ENCODE results near the gene WDR70. TPM values are rescaled to one million over a fixed set of nuclear protein-coding genes. Genes with fewer than 3 reads are reported as not detected.

The WDR70 gene
- total and polyA plus RNA-seq, 2 donors (not counting 3 experiments of a cell fraction or from before 2014, with no cell fraction given) = 6.7 to 37.3 TPM

DNA sequence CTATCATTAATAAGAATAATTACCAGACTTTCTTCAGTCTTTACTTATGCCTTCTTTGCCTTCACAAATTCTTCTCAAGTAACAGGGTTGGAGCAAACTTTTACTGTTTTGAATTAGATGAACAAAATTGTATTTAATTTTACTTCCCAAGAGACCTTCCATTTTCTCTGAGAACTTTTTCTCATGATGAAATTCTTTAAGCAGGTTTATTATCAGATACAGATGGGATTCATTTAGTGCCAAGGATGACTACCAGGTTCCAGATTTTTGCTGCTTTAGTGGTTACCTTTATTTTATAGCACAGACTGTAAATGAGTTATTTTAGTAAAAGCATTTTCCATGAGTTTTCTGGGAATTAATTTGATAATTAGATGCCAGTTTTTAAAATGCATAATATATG is 335.6 kb downstream of the WDR70 start:
- Histone ChIP-seq H3K36me3 (ENCODE audit: control insufficient read depth in 2 of 2, extremely low read depth in 1 of 2, insufficient read depth in 2 of 2, low read length in 2 of 2) (no peaks in the 10 kb centered on the region), H3K4me2 (ENCODE audit: insufficient read depth, low read length) (no peak overlapping the region), H3K9me3 (replicated peaks; ENCODE audit: control insufficient read depth, insufficient read depth, low read length) (no peaks in the 10 kb centered on the region), H3K27ac (ENCODE audit: insufficient read depth, low read depth, low read length) (no peak overlapping the region), H3K4me3 (replicated peaks in 1 of 3; ENCODE audit: insufficient read depth in 1 of 3, low read depth in 1 of 3, low read length in 3 of 3) (no peak overlapping the region), H3K9ac (replicated peaks; ENCODE audit: extremely low read depth, insufficient read depth, low read length) (no peak overlapping the region), H4K20me1 (replicated peaks; ENCODE audit: control insufficient read depth, extremely low read depth, insufficient read depth, low read length) (no peaks in the 10 kb centered on the region), H3K79me2 (ENCODE audit: control insufficient read depth, insufficient read depth, low read length) (no peaks in the 10 kb centered on the region), H3K4me1 (ENCODE audit: control insufficient read depth, extremely low read depth, insufficient read depth, low read length) (peaks cover 19% of the 10 kb centered on the region), H3K27me3 (ENCODE audit: control insufficient read depth in 2 of 2, insufficient read depth in 2 of 2, low read length in 2 of 2) (no peaks in the 10 kb centered on the region), H3K9me1 (replicated peaks; ENCODE audit: control insufficient read depth, extremely low read depth, insufficient read depth, low read length) (no peaks in the 10 kb centered on the region), H2AFZ (ENCODE audit: low read depth, low read length) (no peak overlapping the region)
- CTCF ChIA-PET = no interaction called here
- DNase-seq (ENCODE audit: low read depth, low spot score) (no peak), FAIRE-seq (no peak)
- dilution Hi-C loops (cut with MboI; ENCODE audit: extremely low pct_ligation_motif_present, low sequenced_read_pairs) (no loop called here), intact Hi-C loops (cut with micrococcal nuclease) (loop anchor here (5.0 to 10.0 kb wide), 3 partner anchors 47 to 840 kb away; partner anchors contain the start of gene NIPBL)
- POLR2A ChIA-PET = no interaction called here
- no TSS peak for BruUV-seq (replicated peaks)
- TF ChIP-seq, protein P1, sequence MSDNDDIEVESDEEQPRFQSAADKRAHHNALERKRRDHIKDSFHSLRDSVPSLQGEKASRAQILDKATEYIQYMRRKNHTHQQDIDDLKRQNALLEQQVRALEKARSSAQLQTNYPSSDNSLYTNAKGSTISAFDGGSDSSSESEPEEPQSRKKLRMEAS (IDR thresholded peaks at IDR 0.05; ENCODE audit: insufficient read depth, insufficient read length) = no peak
- TF ChIP-seq, protein P2, sequence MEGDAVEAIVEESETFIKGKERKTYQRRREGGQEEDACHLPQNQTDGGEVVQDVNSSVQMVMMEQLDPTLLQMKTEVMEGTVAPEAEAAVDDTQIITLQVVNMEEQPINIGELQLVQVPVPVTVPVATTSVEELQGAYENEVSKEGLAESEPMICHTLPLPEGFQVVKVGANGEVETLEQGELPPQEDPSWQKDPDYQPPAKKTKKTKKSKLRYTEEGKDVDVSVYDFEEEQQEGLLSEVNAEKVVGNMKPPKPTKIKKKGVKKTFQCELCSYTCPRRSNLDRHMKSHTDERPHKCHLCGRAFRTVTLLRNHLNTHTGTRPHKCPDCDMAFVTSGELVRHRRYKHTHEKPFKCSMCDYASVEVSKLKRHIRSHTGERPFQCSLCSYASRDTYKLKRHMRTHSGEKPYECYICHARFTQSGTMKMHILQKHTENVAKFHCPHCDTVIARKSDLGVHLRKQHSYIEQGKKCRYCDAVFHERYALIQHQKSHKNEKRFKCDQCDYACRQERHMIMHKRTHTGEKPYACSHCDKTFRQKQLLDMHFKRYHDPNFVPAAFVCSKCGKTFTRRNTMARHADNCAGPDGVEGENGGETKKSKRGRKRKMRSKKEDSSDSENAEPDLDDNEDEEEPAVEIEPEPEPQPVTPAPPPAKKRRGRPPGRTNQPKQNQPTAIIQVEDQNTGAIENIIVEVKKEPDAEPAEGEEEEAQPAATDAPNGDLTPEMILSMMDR (IDR thresholded peaks at IDR 0.05; ENCODE audit: extremely low read depth in 1 of 2, insufficient read depth in 1 of 2, low read depth in 1 of 2, low read length in 2 of 2) = no peak
- TF ChIP-seq GATA2 (IDR thresholded peaks at IDR 0.05; ENCODE audit: insufficient read depth, insufficient read length, low read depth, low read length) (no peak), POLR2AphosphoS5 (IDR thresholded peaks at IDR 0.05; ENCODE audit: insufficient read depth, low read depth, low read length) (no peak), FOS (IDR thresholded peaks at IDR 0.05; ENCODE audit: borderline replicate concordance, insufficient read depth, low read length) (no peak), MYC (IDR thresholded peaks at IDR 0.05; ENCODE audit: low read depth, low read length) (no peak)
